Ovary (tissue), 9 donors: ENCODE results near the gene ATAD3B. TPM values are rescaled to one million over a fixed set of nuclear protein-coding genes. Genes with fewer than 3 reads are reported as not detected.
A peak's percentile ranks its signal among the peaks of the same experiment; 100 is the strongest.

ENCODE experiments used
- DNase-seq, 5 donors: peaks; one replicate each; pipeline ENCODE4 v3.0.0-alpha.2; 2019 to 2020
- H3K27ac ChIP-seq, 2 donors: fragments of 200-600 bp; one replicate each; pipeline versions ENCODE4 v1.5.1 to v1.8.0; 2019 to 2022
- H3K27me3 ChIP-seq: fragments of 200-600 bp; one replicate; pipeline ENCODE4 v1.8.0; 2022
- H3K36me3 ChIP-seq: fragments of 200-600 bp; sonication (generic); one replicate; pipeline ENCODE4 v1.5.1; 2019
- H3K4me1 ChIP-seq: one replicate; pipeline ENCODE4 v1.8.1; 2013; ENCODE audit warnings: mild to moderate bottlenecking, moderate library complexity; ENCODE audit not compliant: insufficient read depth
- H3K4me3 ChIP-seq: fragments of 200-600 bp; sonication (generic); one replicate; pipeline ENCODE4 v1.5.1; 2017
- H3K9me3 ChIP-seq, 2 donors: fragments of 200-600 bp in 1 of 2; sonication (generic) in 1 of 2; one replicate each; pipeline versions ENCODE4 v1.5.1 to v1.8.1; 2013 to 2019; ENCODE audit warnings: mild to moderate bottlenecking in 1 of 2, moderate library complexity in 1 of 2
- CTCF ChIP-seq, 3 donors: fragments of 450-650 bp in 2 of 3; fragments of 200-600 bp in 1 of 3; IDR thresholded peaks; one replicate each; pipeline versions ENCODE4 v1.5.1 to v1.8.0; 2016 to 2022; ENCODE audit warnings: antibody characterized with exemption in 3 of 3, mild to moderate bottlenecking in 1 of 3
- EP300 ChIP-seq: sonication (generic); formaldehyde crosslinking; IDR thresholded peaks from one replicate; pipeline ENCODE4 v1.6.1; 2017; ENCODE audit warnings: antibody characterized with exemption
- POLR2A ChIP-seq: fragments of 450-650 bp; IDR thresholded peaks from one replicate; pipeline ENCODE4 v1.6.1; 2017; ENCODE audit warnings: antibody characterized with exemption, mild to moderate bottlenecking, moderate library complexity
- WGBS, 3 donors: extraction: QIAGEN DNeasy Blood & Tissue Kit in 1 of 3; methylation state at CpG; one replicate each; pipeline versions ENCODE4 v1.1.5 to v1.1.7; 2013 to 2017; 5-methylcytosine and 5-hydroxymethylcytosine counted together
- intact Hi-C, 4 donors: fragments of 100-400 bp; cut with DNase I; formaldehyde crosslinking; loops; one replicate each; pipeline versions ENCODE4 v1.11.0 to v1.15.1; 2022 to 2023
- polyA plus RNA-seq, 2 donors: library from polyadenylated mRNA; stranded (reverse); fragments of 200-250 nt in 1 of 2; fragments of 350-450 nt in 1 of 2; fragmentation: Illumina TruSeq in 1 of 2; extraction: RNeasy Lipid Tissue Mini Kit (QIAGEN cat#74804) in 1 of 2; gene quantifications; one replicate each; pipeline ENCODE4 v1.2.3, GENCODE V29; 2013 to 2014
- total RNA-seq, 7 donors: library from RNA; depleted of rRNA in 2 of 7; stranded (reverse); fragments of >200 nt in 2 of 7; fragmentation: NEBNext Ultra II Directional in 3 of 7; extraction: Animal tissue kit (Norgen Biotek cat#: 25700) in 3 of 7; gene quantifications; one replicate each; pipeline versions ENCODE4 v1.1.0 to v1.2.4, GENCODE V29; 2016 to 2023
- donor health status: DM: no; HTN: no; CAD: no; lungs with moderate emphysema.
- donor health status: DM: no; HTN: no; CAD: no.
- donor health status: Bipolar disorder and iron deficiency.
- donor health status: DM: yes; HTN: yes; CAD: no.
- donor health status: DM: no; HTN: no; CAD: no.
- donor health status: DM: yes; HTN: yes; CAD: no.

The ATAD3B gene
- total and polyA plus RNA-seq, 9 donors = 1.0 to 26.5 (median 19.1) TPM

DNA sequence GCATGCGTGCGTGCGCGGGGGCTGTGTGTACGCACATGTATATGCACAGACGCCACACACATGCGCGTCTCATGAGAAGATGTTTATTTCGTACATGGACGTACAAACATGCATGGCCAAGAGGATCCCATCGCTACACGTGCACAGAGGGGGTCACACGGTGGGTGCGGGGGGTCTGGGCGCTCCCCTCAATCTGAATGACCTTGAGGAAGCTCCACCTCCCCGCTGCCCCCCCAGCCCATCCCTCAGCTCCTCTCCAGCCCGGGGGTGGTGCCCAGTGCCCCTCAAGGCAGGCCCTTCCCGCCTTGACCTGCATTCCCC, 67.4 kb downstream of the ATAD3B start:
- Histone ChIP-seq H3K27ac (peak overlapping the region in 1 of 2 donors; percentile 75), H3K9me3 (no peaks in the 10 kb centered on the region), H3K27me3 (no peaks in the 10 kb centered on the region), H3K36me3 (no peaks in the 10 kb centered on the region), H3K4me1 (peaks cover 11% of the 10 kb centered on the region), H3K4me3 (peak overlapping the region; percentile 57)
- 33 to 60% (median 54%) methylated on average over 18 of the region's 18 CpGs for WGBS, 3 donors
- peak in 1 of 5 donors; percentile 50 for DNase-seq
- intact Hi-C loops = no loop called here
- TF ChIP-seq POLR2A (no peak), EP300 (no peak), CTCF (IDR thresholded peaks at IDR 0.05) (no peak)

- peaks cover 11% of the 10 kb centered on the region for H3K4me1 ChIP-seq
- peak overlapping the region; percentile 75 to 87 for H3K27ac ChIP-seq
- intact Hi-C loops = no loop called here
- H3K9me3 ChIP-seq = no peaks in the 10 kb centered on the region
- peak; percentile 59 to 76 (median 67) for DNase-seq
- no peaks in the 10 kb centered on the region for H3K27me3 ChIP-seq
- no peaks in the 10 kb centered on the region for H3K36me3 ChIP-seq
- peak overlapping the region; percentile 57 for H3K4me3 ChIP-seq
- whole genome bisulfite sequencing, 3 donors = 5 to 9% (median 6%) methylated on average over 37 to 65 of the region's 66 CpGs
- TF ChIP-seq CTCF (IDR thresholded peaks at IDR 0.05) = no peak
- TF ChIP-seq POLR2A = no peak
- no peak for TF ChIP-seq EP300
These were observed 67.9 kb downstream of the ATAD3B start for GRCh38 chr1:1539310-1540089.

DNA sequence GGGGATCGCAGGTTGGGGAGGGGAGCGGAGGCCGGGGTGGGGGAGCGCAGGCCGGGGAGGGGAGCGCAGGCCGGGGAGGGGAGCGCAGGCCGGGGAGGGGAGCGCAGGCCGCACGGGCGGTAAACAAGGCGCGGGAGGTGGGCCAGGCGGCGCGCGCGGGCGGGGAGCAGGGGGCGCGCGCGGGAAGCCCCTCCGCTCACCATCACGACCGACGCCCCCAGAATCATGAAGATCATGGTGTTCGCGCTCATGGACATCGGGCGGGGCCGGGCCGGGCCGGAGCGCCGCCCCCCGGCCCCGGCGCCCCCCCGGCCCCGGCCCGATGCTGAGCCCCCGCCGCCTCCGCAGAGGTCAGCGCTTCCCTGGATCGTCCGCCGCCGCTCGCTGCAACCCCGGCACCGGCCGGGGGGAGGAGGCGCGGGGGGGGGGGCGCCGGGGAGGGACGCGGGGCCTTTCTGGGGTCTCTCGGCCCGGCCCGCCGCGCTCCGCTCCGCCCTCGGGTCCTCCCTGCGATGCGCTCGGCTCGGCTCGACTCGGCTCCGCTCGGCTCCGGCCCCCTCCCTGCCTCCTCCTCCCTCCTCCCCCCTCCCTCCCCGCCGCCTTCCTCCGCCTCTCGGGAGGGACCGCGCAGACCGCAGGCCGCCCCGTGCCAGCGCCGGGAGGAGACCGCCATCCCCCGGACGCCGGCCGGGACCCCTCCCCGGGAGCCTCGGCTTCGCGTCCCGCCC, 68.7 kb downstream of the ATAD3B start, which contains the start of gene TMEM240:
TSS of gene TMEM240 (minus strand) at position 535 of the 728 bp plus-strand sequence. CDS start at position 257, 278 bp downstream.
- peaks cover 11% of the 10 kb centered on the region for H3K4me1 ChIP-seq
- WGBS, 3 donors = 1 to 2% (median 1%) methylated on average over 27 to 89 of the region's 100 CpGs
- peak within 1 kb of the TSS; percentile 75 to 87 for H3K27ac ChIP-seq
- intact Hi-C loops = no loop called here
- H3K36me3 ChIP-seq = no peaks in the 10 kb centered on the region
- no peaks in the 10 kb centered on the region for H3K9me3 ChIP-seq
- no peaks in the 10 kb centered on the region for H3K27me3 ChIP-seq
- TF ChIP-seq CTCF (IDR thresholded peaks at IDR 0.05) (no peak), POLR2A (no peak), EP300 (no peak)
- peak; percentile 85 to 91 (median 89) for DNase-seq
- H3K4me3 ChIP-seq = peak within 1 kb of the TSS; percentile 57

DNA sequence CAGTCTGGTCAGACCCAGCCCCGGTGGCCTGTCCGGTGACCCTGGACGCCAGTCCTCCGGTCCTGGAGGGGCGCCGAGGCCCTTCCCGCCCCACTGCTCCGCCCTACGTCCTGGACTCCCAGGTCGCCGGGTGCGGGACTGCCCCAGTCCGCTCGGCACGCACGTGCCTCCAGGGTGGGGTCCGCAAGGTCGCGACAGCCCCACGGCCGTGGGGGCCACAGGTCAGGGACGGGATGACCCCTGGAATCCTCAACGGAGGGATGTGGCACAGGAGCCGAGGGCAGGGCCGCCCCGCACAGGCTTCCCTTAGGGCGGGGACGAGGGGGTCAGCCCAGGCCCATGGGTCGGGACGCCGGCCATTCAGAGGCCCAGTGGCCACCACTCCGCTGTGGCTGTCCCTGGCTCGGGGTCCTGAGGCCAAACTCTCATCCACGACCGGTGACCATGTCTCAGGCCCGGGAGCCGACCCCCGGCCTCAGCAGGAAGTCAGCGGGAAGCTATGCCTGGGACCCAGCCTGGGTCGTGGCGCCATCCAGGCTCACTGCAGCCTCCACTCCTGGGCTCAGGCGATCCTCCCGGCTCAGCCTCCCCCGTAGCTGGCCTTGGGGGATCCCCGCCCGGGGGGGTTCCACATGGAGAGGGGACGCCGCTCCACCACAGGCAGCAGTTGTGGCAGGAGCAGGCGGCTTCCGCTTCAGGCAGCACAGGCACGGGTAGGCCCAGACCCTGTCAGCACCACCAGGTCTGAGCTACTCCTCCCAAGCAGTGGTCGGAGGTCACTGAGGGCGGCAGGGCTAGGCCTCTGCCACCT, 69.5 kb downstream of the ATAD3B start:
- H3K4me3 ChIP-seq = peak overlapping the region; percentile 57
- H3K4me1 ChIP-seq = peaks cover 11% of the 10 kb centered on the region
- H3K36me3 ChIP-seq = no peaks in the 10 kb centered on the region
- no peaks in the 10 kb centered on the region for H3K9me3 ChIP-seq
- WGBS, 3 donors = 34 to 65% (median 42%) methylated on average over 31 to 53 of the region's 53 CpGs
- DNase-seq = peak in 1 of 5 donors; percentile 55
- intact Hi-C loops = no loop called here
- TF ChIP-seq CTCF (IDR thresholded peaks at IDR 0.05) = no peak
- TF ChIP-seq EP300 = no peak
- TF ChIP-seq POLR2A = peak; percentile 5
- peak overlapping the region; percentile 75 to 87 for H3K27ac ChIP-seq
- H3K27me3 ChIP-seq = no peaks in the 10 kb centered on the region
